Activated CD4-positive, alpha-beta T cell treated with anti-CD3 and anti-CD28 coated beads, Interleukin-2, amount 10 ng/mL, durations not matched to agents 7 days and 5 days (primary cell): ENCODE data around the gene SLC6A18. TPM values are rescaled to one million over a fixed set of nuclear protein-coding genes. Genes with fewer than 3 reads are reported as not detected.
"Not testable (repeated sequence)": the region's sequence is repeated elsewhere in the genome, so short reads cannot be mapped to it uniquely, and the experiment has no call there.

Experiments used
- CTCF ChIA-PET: fragments of 350-600 bp; sonication (Branson Sonifier 250); formaldehyde crosslinking; loops from one replicate; lab custom pipeline; 2021; ENCODE audit warnings: antibody characterized with exemption; lab: Charles Lee
- POLR2A ChIA-PET: fragments of 350-600 bp; sonication (Branson Sonifier 250); formaldehyde crosslinking; loops from one replicate; lab custom pipeline; 2021; ENCODE audit warnings: antibody characterized with exemption; lab: Charles Lee
- DNase-seq: peaks from one replicate; pipeline ENCODE4 v3.0.0-alpha.2; 2020
- H3K27ac Mint-ChIP-seq: one replicate; pipeline ENCODE4 v1.8.0; 2021; ENCODE audit warnings: mild to moderate bottlenecking, moderate library complexity, mixed read lengths
- H3K27me3 Mint-ChIP-seq: one replicate; pipeline ENCODE4 v1.8.0; 2021; ENCODE audit warnings: mixed read lengths
- H3K36me3 Mint-ChIP-seq: one replicate; pipeline ENCODE4 v1.8.0; 2021; ENCODE audit warnings: low read depth, mixed read lengths
- H3K4me1 Mint-ChIP-seq: one replicate; pipeline ENCODE4 v1.8.0; 2021; ENCODE audit warnings: mixed read lengths
- H3K4me3 Mint-ChIP-seq: one replicate; pipeline ENCODE4 v1.8.0; 2021; ENCODE audit warnings: mild to moderate bottlenecking, moderate library complexity, mixed read lengths
- H3K9me3 Mint-ChIP-seq: one replicate; pipeline ENCODE4 v1.8.0; 2021; ENCODE audit warnings: mixed read lengths
- total RNA-seq, 2 experiments: library from RNA; stranded (reverse); gene quantifications; one replicate each; pipeline ENCODE4 v1.2.3, GENCODE V29; 2021

The SLC6A18 gene
- total RNA-seq, 2 experiments from 2014 or later, result not detected

- POLR2A ChIA-PET, result no interaction called here
- peaks cover 20% of the 10 kb centered on the region for H3K4me1 Mint-ChIP-seq
- no peak for DNase-seq
- peaks cover 4% of the 10 kb centered on the region for H3K27me3 Mint-ChIP-seq
- CTCF ChIA-PET, result no interaction called here
- no peak overlapping the region for H3K4me3 Mint-ChIP-seq
- peaks cover 11% of the 10 kb centered on the region for H3K36me3 Mint-ChIP-seq
- H3K9me3 Mint-ChIP-seq, result peaks cover 7% of the 10 kb centered on the region
- no peak overlapping the region for H3K27ac Mint-ChIP-seq
Observed at GRCh38 chr5:1265461-1266455, 40.6 kb downstream of the SLC6A18 start.

GRCh38 chr5:1266791-1267190, 41.6 kb downstream of the SLC6A18 start:
- Mint-ChIP-seq H3K9me3 (peaks cover 7% of the 10 kb centered on the region), H3K4me3 (no peak overlapping the region), H3K36me3 (peaks cover 10% of the 10 kb centered on the region), H3K27ac (no peak overlapping the region), H3K27me3 (peaks cover 4% of the 10 kb centered on the region), H3K4me1 (peaks cover 20% of the 10 kb centered on the region)
- ChIA-PET CTCF (no interaction called here), POLR2A (no interaction called here)
- DNase-seq, result no peak

- H3K36me3 Mint-ChIP-seq, H3K9me3 Mint-ChIP-seq, POLR2A ChIA-PET, CTCF ChIA-PET, H3K4me3 Mint-ChIP-seq, H3K27me3 Mint-ChIP-seq, DNase-seq, H3K27ac Mint-ChIP-seq: not testable (repeated sequence)
- peaks cover 16% of the 10 kb centered on the region for H3K4me1 Mint-ChIP-seq
Observed at GRCh38 chr5:1267464-1267863, 42.3 kb downstream of the SLC6A18 start.

GRCh38 chr5:1268056-1268455, 42.9 kb downstream of the SLC6A18 start:
- peaks cover 3% of the 10 kb centered on the region for H3K36me3 Mint-ChIP-seq
- H3K27me3 Mint-ChIP-seq, result no peaks in the 10 kb centered on the region
- H3K9me3 Mint-ChIP-seq, result no peaks in the 10 kb centered on the region
- peaks cover 16% of the 10 kb centered on the region for H3K4me1 Mint-ChIP-seq
- CTCF ChIA-PET, result no interaction called here
- H3K4me3 Mint-ChIP-seq, result no peak overlapping the region
- POLR2A ChIA-PET, result no interaction called here
- no peak for DNase-seq
- H3K27ac Mint-ChIP-seq, result no peak overlapping the region

GRCh38 chr5:1268666-1269065, 43.5 kb downstream of the SLC6A18 start:
- DNase-seq, result peak; percentile 76
- no peaks in the 10 kb centered on the region for H3K27me3 Mint-ChIP-seq
- no peaks in the 10 kb centered on the region for H3K9me3 Mint-ChIP-seq
- ChIA-PET POLR2A (no interaction called here), CTCF (no interaction called here)
- peaks cover 3% of the 10 kb centered on the region for H3K36me3 Mint-ChIP-seq
- no peak overlapping the region for H3K4me3 Mint-ChIP-seq
- H3K4me1 Mint-ChIP-seq, result peaks cover 16% of the 10 kb centered on the region
- peak overlapping the region; percentile 63 for H3K27ac Mint-ChIP-seq

GRCh38 chr5:1270426-1270825, 45.2 kb downstream of the SLC6A18 start:
- H3K9me3 Mint-ChIP-seq, result no peaks in the 10 kb centered on the region
- H3K27me3 Mint-ChIP-seq, result no peaks in the 10 kb centered on the region
- CTCF ChIA-PET, result no interaction called here
- H3K4me1 Mint-ChIP-seq, result peaks cover 21% of the 10 kb centered on the region
- no peak overlapping the region for H3K27ac Mint-ChIP-seq
- POLR2A ChIA-PET, result no interaction called here
- DNase-seq, result no peak
- H3K36me3 Mint-ChIP-seq, result peaks cover 8% of the 10 kb centered on the region
- no peak overlapping the region for H3K4me3 Mint-ChIP-seq

GRCh38 chr5:1270933-1271914, 46.0 kb downstream of the SLC6A18 start:
- Mint-ChIP-seq H3K27me3 (no peaks in the 10 kb centered on the region), H3K36me3 (peaks cover 8% of the 10 kb centered on the region), H3K27ac (no peak overlapping the region), H3K4me1 (peaks cover 22% of the 10 kb centered on the region), H3K9me3 (no peaks in the 10 kb centered on the region), H3K4me3 (no peak overlapping the region)
- DNase-seq, result no peak
- ChIA-PET CTCF (no interaction called here), POLR2A (no interaction called here)

- Mint-ChIP-seq H3K4me3 (no peak overlapping the region), H3K36me3 (peaks cover 8% of the 10 kb centered on the region), H3K4me1 (peaks cover 26% of the 10 kb centered on the region), H3K9me3 (no peaks in the 10 kb centered on the region), H3K27me3 (no peaks in the 10 kb centered on the region), H3K27ac (no peak overlapping the region)
- no peak for DNase-seq
- CTCF ChIA-PET, result no interaction called here
- POLR2A ChIA-PET, result no interaction called here
Observed at GRCh38 chr5:1272201-1272600, 47.0 kb downstream of the SLC6A18 start.

- CTCF ChIA-PET, result no interaction called here
- H3K27me3 Mint-ChIP-seq, result no peaks in the 10 kb centered on the region
- no peak overlapping the region for H3K4me3 Mint-ChIP-seq
- peaks cover 8% of the 10 kb centered on the region for H3K36me3 Mint-ChIP-seq
- peaks cover 17% of the 10 kb centered on the region for H3K4me1 Mint-ChIP-seq
- POLR2A ChIA-PET, result no interaction called here
- H3K9me3 Mint-ChIP-seq, result no peaks in the 10 kb centered on the region
- no peak for DNase-seq
- no peak overlapping the region for H3K27ac Mint-ChIP-seq
Observed at GRCh38 chr5:1273745-1274144, 48.6 kb downstream of the SLC6A18 start.

GRCh38 chr5:1274471-1274870, 49.3 kb downstream of the SLC6A18 start:
- ChIA-PET POLR2A (no interaction called here), CTCF (no interaction called here)
- no peaks in the 10 kb centered on the region for H3K27me3 Mint-ChIP-seq
- DNase-seq, result no peak
- no peak overlapping the region for H3K4me3 Mint-ChIP-seq
- peak overlapping the region; percentile 3 for H3K27ac Mint-ChIP-seq
- no peaks in the 10 kb centered on the region for H3K9me3 Mint-ChIP-seq
- peaks cover 12% of the 10 kb centered on the region for H3K4me1 Mint-ChIP-seq
- peaks cover 8% of the 10 kb centered on the region for H3K36me3 Mint-ChIP-seq

GRCh38 chr5:1275397-1276391, 50.5 kb downstream of the SLC6A18 start:
- CTCF ChIA-PET, POLR2A ChIA-PET, H3K36me3 Mint-ChIP-seq, H3K27ac Mint-ChIP-seq, DNase-seq, H3K4me3 Mint-ChIP-seq, H3K9me3 Mint-ChIP-seq, H3K27me3 Mint-ChIP-seq: not testable (repeated sequence)
- H3K4me1 Mint-ChIP-seq, result peaks cover 10% of the 10 kb centered on the region

GRCh38 chr5:1276930-1277329, 51.7 kb downstream of the SLC6A18 start:
- H3K4me3 Mint-ChIP-seq, result no peak overlapping the region
- peaks cover 8% of the 10 kb centered on the region for H3K36me3 Mint-ChIP-seq
- ChIA-PET POLR2A (no interaction called here), CTCF (interaction anchor here (1.3 kb wide), 1 partner anchor 47 kb away, joined by 4 read pairs; no protein-coding TSS in a partner anchor)
- no peaks in the 10 kb centered on the region for H3K9me3 Mint-ChIP-seq
- H3K27me3 Mint-ChIP-seq, result no peaks in the 10 kb centered on the region
- DNase-seq, result no peak
- peaks cover 10% of the 10 kb centered on the region for H3K4me1 Mint-ChIP-seq
- H3K27ac Mint-ChIP-seq, result no peak overlapping the region
